ENCODE data around the gene RIMKLA.
A peak's percentile ranks its signal among the peaks of the same experiment; 100 is the strongest.

RIMKLA gene

DNA sequence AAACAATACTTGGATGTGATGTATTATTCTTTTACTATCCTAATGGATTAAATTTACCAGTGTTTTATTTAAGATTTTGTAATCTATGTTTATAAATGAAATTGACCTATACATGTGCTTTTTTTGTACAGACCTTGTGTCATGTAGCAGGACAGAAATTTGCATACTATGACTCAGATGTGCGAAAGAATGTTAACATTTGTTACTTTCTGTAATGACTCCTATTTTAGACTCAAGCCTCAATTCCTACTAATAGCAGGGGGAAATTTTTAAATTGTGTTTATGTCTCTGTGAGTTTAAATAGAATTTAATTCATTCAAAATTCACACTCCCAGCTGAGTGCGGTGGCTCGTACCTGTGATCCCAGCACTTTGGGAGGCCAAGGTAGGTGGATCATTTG lies 21.8 kb upstream of the RIMKLA start:
- H3K4me1 ChIP-seq (ENCODE audit: control insufficient read depth in 1 of 2, insufficient read depth in 2 of 2, low read length in 2 of 2) = no peaks in the 10 kb centered on the region

GRCh38 chr1:42359466-42359865 lies 21.1 kb upstream of the RIMKLA start:
- Histone ChIP-seq H3K4ac (ENCODE audit: low read depth, low read length) (no peak overlapping the region), H2AK5ac (ENCODE audit: low read length) (no peak overlapping the region), H4K8ac (ENCODE audit: low read depth, low read length) (no peak overlapping the region), H4K12ac (ENCODE audit: low read depth, low read length) (no peak overlapping the region), H3K4me2 (ENCODE audit: low read length) (no peak overlapping the region), H4K91ac (ENCODE audit: low read depth, low read length) (no peak overlapping the region), H3K79me2 (ENCODE audit: control insufficient read depth, insufficient read depth, low read length, poor library complexity) (no peaks in the 10 kb centered on the region), H2AFZ (ENCODE audit: insufficient read depth, low read length, poor library complexity) (no peak overlapping the region), H3K18ac (ENCODE audit: low read length) (no peak overlapping the region), H2BK5ac (ENCODE audit: low read depth, low read length, poor library complexity) (no peak overlapping the region), H3K9ac (ENCODE audit: low read length) (no peak overlapping the region), H2BK120ac (ENCODE audit: insufficient read depth, low read length, poor library complexity) (no peak overlapping the region), H2BK12ac (ENCODE audit: low read length) (no peak overlapping the region), H3K79me1 (ENCODE audit: low read length) (no peaks in the 10 kb centered on the region), H3K36me3 (ENCODE audit: control insufficient read depth in 1 of 2, insufficient read depth in 2 of 2, low read length in 2 of 2) (no peaks in the 10 kb centered on the region), H3K14ac (ENCODE audit: low read length) (no peak overlapping the region), H3K23ac (ENCODE audit: low read length) (no peak overlapping the region), H3K4me1 (ENCODE audit: control insufficient read depth in 1 of 2, insufficient read depth in 2 of 2, low read length in 2 of 2) (no peaks in the 10 kb centered on the region), H3K27ac (ENCODE audit: low read depth, low read length) (no peak overlapping the region), H3K4me3 (ENCODE audit: low read depth, low read length) (no peak overlapping the region), H3K9me3 (ENCODE audit: insufficient read depth, low read depth, low read length) (no peaks in the 10 kb centered on the region), H3K27me3 (ENCODE audit: insufficient read depth, low read length) (no peaks in the 10 kb centered on the region)
- no CpG with 5 or more reads among the region's 1 CpG for WGBS (ENCODE audit: extremely low coverage, insufficient coverage, insufficient read length)
- peak; percentile 83 to 93 for DNase-seq

More for the DNA sequence above, 21.8 kb upstream of the RIMKLA start:
- H3K4me2 ChIP-seq (ENCODE audit: low read length) = no peak overlapping the region
- no peak overlapping the region for H3K9ac ChIP-seq (ENCODE audit: low read length)
- no peak overlapping the region for H3K27ac ChIP-seq (ENCODE audit: low read depth, low read length)
- peak in 1 of 2 donors; percentile 64 for DNase-seq
- no peak overlapping the region for H4K91ac ChIP-seq (ENCODE audit: low read depth, low read length)
- no peaks in the 10 kb centered on the region for H3K79me1 ChIP-seq (ENCODE audit: low read length)
- no peaks in the 10 kb centered on the region for H3K79me2 ChIP-seq (ENCODE audit: control insufficient read depth, insufficient read depth, low read length, poor library complexity)
- no peak overlapping the region for H2AK5ac ChIP-seq (ENCODE audit: low read length)
- no peak overlapping the region for H3K14ac ChIP-seq (ENCODE audit: low read length)
- no peak overlapping the region for H2AFZ ChIP-seq (ENCODE audit: insufficient read depth, low read length, poor library complexity)
- H2BK120ac ChIP-seq (ENCODE audit: insufficient read depth, low read length, poor library complexity) = no peak overlapping the region
- no peak overlapping the region for H4K8ac ChIP-seq (ENCODE audit: low read depth, low read length)
- no peak overlapping the region for H3K4me3 ChIP-seq (ENCODE audit: low read depth, low read length)
- H4K12ac ChIP-seq (ENCODE audit: low read depth, low read length) = no peak overlapping the region
- no peak overlapping the region for H3K23ac ChIP-seq (ENCODE audit: low read length)
- no peaks in the 10 kb centered on the region for H3K9me3 ChIP-seq (ENCODE audit: insufficient read depth, low read depth, low read length)
- no peak overlapping the region for H2BK5ac ChIP-seq (ENCODE audit: low read depth, low read length, poor library complexity)
- no peak overlapping the region for H3K18ac ChIP-seq (ENCODE audit: low read length)
- H3K4ac ChIP-seq (ENCODE audit: low read depth, low read length) = no peak overlapping the region
- H3K36me3 ChIP-seq (ENCODE audit: control insufficient read depth in 1 of 2, insufficient read depth in 2 of 2, low read length in 2 of 2) = no peaks in the 10 kb centered on the region
- no peak overlapping the region for H2BK12ac ChIP-seq (ENCODE audit: low read length)
- H3K27me3 ChIP-seq (ENCODE audit: insufficient read depth, low read length) = no peaks in the 10 kb centered on the region
- no CpG with 5 or more reads among the region's 3 CpGs for WGBS (ENCODE audit: extremely low coverage, insufficient coverage, insufficient read length)

DNA sequence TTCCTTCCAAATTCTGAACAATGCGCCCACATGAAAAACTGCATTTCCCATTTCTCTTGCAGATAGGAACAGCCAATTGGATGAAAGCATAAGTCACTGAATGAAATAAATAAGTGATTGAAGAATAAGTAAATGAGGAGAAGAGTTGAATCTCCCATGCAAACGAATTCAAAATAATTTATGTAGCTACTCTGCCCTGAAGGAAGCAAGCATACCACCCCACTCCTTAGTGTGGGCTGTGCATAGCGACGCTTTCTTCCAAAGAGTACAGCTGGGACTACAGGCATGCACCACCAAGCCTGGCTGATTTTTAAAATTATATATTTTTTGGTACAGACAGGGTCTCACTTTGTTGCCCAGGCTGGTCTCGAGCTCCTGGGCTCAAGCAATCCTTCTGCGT lies 16.5 kb upstream of the RIMKLA start:
- H2BK5ac ChIP-seq (ENCODE audit: low read depth, low read length, poor library complexity) = no peak overlapping the region
- H3K23ac ChIP-seq (ENCODE audit: low read length) = no peak overlapping the region
- H2BK12ac ChIP-seq (ENCODE audit: low read length) = no peak overlapping the region
- H3K4me3 ChIP-seq (ENCODE audit: low read depth, low read length) = no peak overlapping the region
- WGBS (ENCODE audit: extremely low coverage, insufficient coverage, insufficient read length) = no CpG with 5 or more reads among the region's 6 CpGs
- no peak overlapping the region for H3K9ac ChIP-seq (ENCODE audit: low read length)
- no peak overlapping the region for H3K4ac ChIP-seq (ENCODE audit: low read depth, low read length)
- H3K4me1 ChIP-seq (ENCODE audit: control insufficient read depth in 1 of 2, insufficient read depth in 2 of 2, low read length in 2 of 2) = no peaks in the 10 kb centered on the region
- H3K4me2 ChIP-seq (ENCODE audit: low read length) = no peak overlapping the region
- no peak overlapping the region for H3K18ac ChIP-seq (ENCODE audit: low read length)
- no peak overlapping the region for H2AK5ac ChIP-seq (ENCODE audit: low read length)
- no peak overlapping the region for H4K91ac ChIP-seq (ENCODE audit: low read depth, low read length)
- H3K9me3 ChIP-seq (ENCODE audit: insufficient read depth, low read depth, low read length) = no peaks in the 10 kb centered on the region
- H3K27ac ChIP-seq (ENCODE audit: low read depth, low read length) = no peak overlapping the region
- H4K8ac ChIP-seq (ENCODE audit: low read depth, low read length) = no peak overlapping the region
- no peak overlapping the region for H4K12ac ChIP-seq (ENCODE audit: low read depth, low read length)
- H2AFZ ChIP-seq (ENCODE audit: insufficient read depth, low read length, poor library complexity) = no peak overlapping the region
- no peaks in the 10 kb centered on the region for H3K79me1 ChIP-seq (ENCODE audit: low read length)
- no peaks in the 10 kb centered on the region for H3K27me3 ChIP-seq (ENCODE audit: insufficient read depth, low read length)
- no peaks in the 10 kb centered on the region for H3K79me2 ChIP-seq (ENCODE audit: control insufficient read depth, insufficient read depth, low read length, poor library complexity)
- no peak overlapping the region for H3K14ac ChIP-seq (ENCODE audit: low read length)
- DNase-seq = no peak
- H2BK120ac ChIP-seq (ENCODE audit: insufficient read depth, low read length, poor library complexity) = no peak overlapping the region
- H3K36me3 ChIP-seq (ENCODE audit: control insufficient read depth in 1 of 2, insufficient read depth in 2 of 2, low read length in 2 of 2) = no peaks in the 10 kb centered on the region

GRCh38 chr1:42364542-42364941 lies 16.1 kb upstream of the RIMKLA start:
- no peak overlapping the region for H2BK5ac ChIP-seq (ENCODE audit: low read depth, low read length, poor library complexity)
- no peaks in the 10 kb centered on the region for H3K79me1 ChIP-seq (ENCODE audit: low read length)
- no peak overlapping the region for H4K91ac ChIP-seq (ENCODE audit: low read depth, low read length)
- no peak overlapping the region for H3K4me3 ChIP-seq (ENCODE audit: low read depth, low read length)
- no peak overlapping the region for H3K18ac ChIP-seq (ENCODE audit: low read length)
- no peaks in the 10 kb centered on the region for H3K27me3 ChIP-seq (ENCODE audit: insufficient read depth, low read length)
- no peak for DNase-seq
- no peaks in the 10 kb centered on the region for H3K4me1 ChIP-seq (ENCODE audit: control insufficient read depth in 1 of 2, insufficient read depth in 2 of 2, low read length in 2 of 2)
- no peak overlapping the region for H3K23ac ChIP-seq (ENCODE audit: low read length)
- H3K27ac ChIP-seq (ENCODE audit: low read depth, low read length) = no peak overlapping the region
- no peak overlapping the region for H4K12ac ChIP-seq (ENCODE audit: low read depth, low read length)
- H3K79me2 ChIP-seq (ENCODE audit: control insufficient read depth, insufficient read depth, low read length, poor library complexity) = no peaks in the 10 kb centered on the region
- H3K4me2 ChIP-seq (ENCODE audit: low read length) = no peak overlapping the region
- H2AK5ac ChIP-seq (ENCODE audit: low read length) = no peak overlapping the region
- H3K9ac ChIP-seq (ENCODE audit: low read length) = no peak overlapping the region
- no peaks in the 10 kb centered on the region for H3K9me3 ChIP-seq (ENCODE audit: insufficient read depth, low read depth, low read length)
- no peak overlapping the region for H2BK12ac ChIP-seq (ENCODE audit: low read length)
- WGBS (ENCODE audit: extremely low coverage, insufficient coverage, insufficient read length) = no CpG with 5 or more reads among the region's 2 CpGs
- no peak overlapping the region for H3K4ac ChIP-seq (ENCODE audit: low read depth, low read length)
- no peak overlapping the region for H4K8ac ChIP-seq (ENCODE audit: low read depth, low read length)
- no peak overlapping the region for H2AFZ ChIP-seq (ENCODE audit: insufficient read depth, low read length, poor library complexity)
- H3K14ac ChIP-seq (ENCODE audit: low read length) = no peak overlapping the region
- H3K36me3 ChIP-seq (ENCODE audit: control insufficient read depth in 1 of 2, insufficient read depth in 2 of 2, low read length in 2 of 2) = no peaks in the 10 kb centered on the region
- no peak overlapping the region for H2BK120ac ChIP-seq (ENCODE audit: insufficient read depth, low read length, poor library complexity)

Measured in trophoblast cell (in vitro differentiated cells and primary cell).